CD4-positive, alpha-beta T cell (primary cell): ENCODE results near the gene TMEM260. TPM values are rescaled to one million over a fixed set of nuclear protein-coding genes. Genes with fewer than 3 reads are reported as not detected.

Experiments used
- ATAC-seq: fragments of 200-7000 bp; cut with Tn5 transposase; one replicate; pipeline ENCODE4 v1.10.0; 2022; ENCODE audit warnings: mild to moderate bottlenecking; ENCODE audit not compliant: poor library complexity
- CTCF ChIA-PET: fragments of 350-600 bp; sonication (Branson Sonifier 250); formaldehyde crosslinking; loops from one replicate; lab custom pipeline; 2021; ENCODE audit warnings: antibody characterized with exemption, inconsistent platforms; lab: Charles Lee
- POLR2A ChIA-PET: fragments of 350-600 bp; sonication (Branson Sonifier 250); formaldehyde crosslinking; loops from one replicate; lab custom pipeline; 2021; ENCODE audit warnings: antibody characterized with exemption, inconsistent platforms; lab: Charles Lee
- DNase-seq, 14 experiments: peaks; one replicate each; pipeline ENCODE4 v3.0.0-alpha.2; 2013 to 2020; ENCODE audit warnings: mixed read lengths in 2 of 14
- H3K27ac ChIP-seq, 2 donors: one replicate each; pipeline versions ENCODE4 v1.5.1 to v1.7.0; 2013; ENCODE audit warnings: low read length in 2 of 2, low read depth in 1 of 2, mild to moderate bottlenecking in 1 of 2
- H3K27me3 ChIP-seq, 2 experiments: 1 replicate in 1 of 2; 2 replicates in 1 of 2; pipeline versions ENCODE4 v1.6.1 to v1.7.0; 2013; ENCODE audit warnings: low read length in 2 of 2, control low read depth in 1 of 2, mild to moderate bottlenecking in 1 of 2, moderate library complexity in 1 of 2; ENCODE audit not compliant: insufficient read depth in 2 of 2, control insufficient read depth in 1 of 2
- H3K36me3 ChIP-seq: one replicate; pipeline ENCODE4 v1.6.1; 2013; ENCODE audit warnings: low read length, control low read depth; ENCODE audit not compliant: insufficient read depth
- H3K4me1 ChIP-seq: one replicate; pipeline ENCODE4 v1.6.1; 2013; ENCODE audit warnings: low read length, control low read depth; ENCODE audit not compliant: insufficient read depth
- H3K4me3 ChIP-seq: one replicate; pipeline ENCODE4 v1.5.1; 2013; ENCODE audit warnings: mild to moderate bottlenecking, low read length, moderate library complexity
- H3K9me3 ChIP-seq, 2 experiments: 1 replicate in 1 of 2; 2 replicates in 1 of 2; pipeline versions ENCODE4 v1.6.1 to v1.7.0; 2013; ENCODE audit warnings: low read length in 2 of 2, mild to moderate bottlenecking in 2 of 2, control low read depth in 1 of 2, moderate library complexity in 1 of 2; ENCODE audit not compliant: control insufficient read depth in 1 of 2, insufficient read depth in 1 of 2
- H3K27ac Mint-ChIP-seq: one replicate; pipeline ENCODE4 v1.8.0; 2020; ENCODE audit warnings: mixed read lengths
- H3K27me3 Mint-ChIP-seq: one replicate; pipeline ENCODE4 v1.8.0; 2021; ENCODE audit warnings: mixed read lengths
- H3K36me3 Mint-ChIP-seq: one replicate; pipeline ENCODE4 v1.8.0; 2021; ENCODE audit warnings: low read depth, mixed read lengths
- H3K4me1 Mint-ChIP-seq: one replicate; pipeline ENCODE4 v1.8.0; 2021; ENCODE audit warnings: low read depth, mixed read lengths
- H3K4me3 Mint-ChIP-seq: one replicate; pipeline ENCODE4 v1.8.0; 2020; ENCODE audit warnings: mild to moderate bottlenecking, mixed read lengths
- H3K9me3 Mint-ChIP-seq: one replicate; pipeline ENCODE4 v1.8.0; 2020; ENCODE audit warnings: mixed read lengths
- CTCF ChIP-seq: fragments of 200-600 bp; IDR thresholded peaks from one replicate; pipeline ENCODE4 v1.8.0; 2022; ENCODE audit warnings: antibody characterized with exemption, mild to moderate bottlenecking
- intact Hi-C, 2 experiments: fragments of 100-400 bp; cut with DNase I in 1 of 2; cut with micrococcal nuclease in 1 of 2; formaldehyde crosslinking; loops; one replicate each; pipeline versions ENCODE4 v1.15.1 to v1.9.0; 2023 to 2025; cut with DNase I, micrococcal nuclease
- total RNA-seq, 174 experiments: library from RNA in 2 of 174; stranded (reverse) in 2 of 174; gene quantifications; one replicate each; pipeline ENCODE4 v1.2.3 and lab custom pipeline; 2021 to 2026

Gene TMEM260
- total RNA-seq, 2 experiments from 2014 or later, result 8.7 to 9.2 TPM

GRCh38 chr14:56633544-56633943, 53.9 kb downstream of the TMEM260 start:
- no peak for TF ChIP-seq CTCF
- DNase-seq (no peak), ATAC-seq (no peak)
- H3K36me3 Mint-ChIP-seq, result peaks cover 100% of the 10 kb centered on the region
- H3K4me3 Mint-ChIP-seq, result no peak overlapping the region
- intact Hi-C loops, result no loop called here
- no peaks in the 10 kb centered on the region for H3K4me1 ChIP-seq
- POLR2A ChIA-PET, result no interaction called here
- no peaks in the 10 kb centered on the region for H3K4me1 Mint-ChIP-seq
- no peaks in the 10 kb centered on the region for H3K27me3 ChIP-seq
- no peak overlapping the region for H3K27ac Mint-ChIP-seq
- H3K4me3 ChIP-seq, result no peak overlapping the region
- CTCF ChIA-PET, result interaction anchor here (0.6 kb wide), 1 partner anchor 91 kb away, joined by 3 read pairs; no protein-coding TSS in a partner anchor
- H3K27ac ChIP-seq, result no peak overlapping the region
- H3K9me3 Mint-ChIP-seq, result no peaks in the 10 kb centered on the region
- peaks cover 81% of the 10 kb centered on the region for H3K36me3 ChIP-seq
- peaks cover 3 to 15% of the 10 kb centered on the region in 2 experiments for H3K9me3 ChIP-seq
- H3K27me3 Mint-ChIP-seq, result no peaks in the 10 kb centered on the region

GRCh38 chr14:56635041-56635440, 55.4 kb downstream of the TMEM260 start:
- no peak overlapping the region for H3K4me3 Mint-ChIP-seq
- H3K9me3 Mint-ChIP-seq, result no peaks in the 10 kb centered on the region
- Histone ChIP-seq H3K4me3 (no peak overlapping the region), H3K27ac (no peak overlapping the region), H3K27me3 (no peaks in the 10 kb centered on the region), H3K36me3 (peaks cover 90% of the 10 kb centered on the region), H3K4me1 (no peaks in the 10 kb centered on the region), H3K9me3 (peaks cover 0 to 9% of the 10 kb centered on the region in 2 experiments)
- H3K36me3 Mint-ChIP-seq, result peaks cover 95% of the 10 kb centered on the region
- POLR2A ChIA-PET, result no interaction called here
- DNase-seq, result no peak
- H3K27ac Mint-ChIP-seq, result no peak overlapping the region
- no peaks in the 10 kb centered on the region for H3K27me3 Mint-ChIP-seq
- intact Hi-C loops, result no loop called here
- ATAC-seq, result no peak
- TF ChIP-seq CTCF, result no peak
- H3K4me1 Mint-ChIP-seq, result no peaks in the 10 kb centered on the region
- CTCF ChIA-PET, result no interaction called here

DNA sequence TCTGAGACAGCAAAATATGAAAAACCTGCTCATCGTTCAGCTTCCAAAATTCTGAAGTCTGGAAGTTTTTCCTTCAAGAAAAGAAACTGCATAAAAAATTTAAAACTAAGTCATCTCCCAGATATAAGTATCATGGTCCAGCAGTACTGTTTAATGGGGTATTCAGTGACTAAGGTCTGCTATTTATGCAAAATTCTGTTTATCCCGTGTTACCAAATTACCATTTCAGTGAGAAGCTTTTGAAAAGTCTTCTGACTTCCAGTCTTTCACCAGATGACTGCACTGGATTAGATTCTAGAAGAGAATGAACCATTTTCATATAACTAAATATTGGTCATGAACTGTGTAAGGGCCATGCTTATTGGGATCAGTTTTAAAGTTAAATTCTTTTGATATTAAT, 67.9 kb downstream of the TMEM260 start:
- Histone ChIP-seq H3K27ac (no peak overlapping the region), H3K4me1 (no peaks in the 10 kb centered on the region), H3K27me3 (no peaks in the 10 kb centered on the region), H3K36me3 (peaks cover 11% of the 10 kb centered on the region), H3K9me3 (no peaks in the 10 kb centered on the region), H3K4me3 (no peak overlapping the region)
- Mint-ChIP-seq H3K9me3 (no peaks in the 10 kb centered on the region), H3K36me3 (peaks cover 31% of the 10 kb centered on the region), H3K27ac (no peak overlapping the region), H3K4me1 (no peaks in the 10 kb centered on the region), H3K27me3 (no peaks in the 10 kb centered on the region), H3K4me3 (no peak overlapping the region)
- ChIA-PET POLR2A (interaction anchor here (0.6 kb wide), 1 partner anchor 716 kb away, joined by 3 read pairs; no protein-coding TSS in a partner anchor), CTCF (interaction anchor here (0.6 kb wide), 1 partner anchor 9 kb away, joined by 4 read pairs; no protein-coding TSS in a partner anchor)
- DNase-seq, result no peak
- TF ChIP-seq CTCF, result no peak
- intact Hi-C loops, result no loop called here
- ATAC-seq, result no peak
